ENCODE results near the gene COBLL1.

GRCh38 chr2:164644036-164644700 lies 197.5 kb downstream of the COBLL1 start:
- TF ChIP-seq, protein P1, sequence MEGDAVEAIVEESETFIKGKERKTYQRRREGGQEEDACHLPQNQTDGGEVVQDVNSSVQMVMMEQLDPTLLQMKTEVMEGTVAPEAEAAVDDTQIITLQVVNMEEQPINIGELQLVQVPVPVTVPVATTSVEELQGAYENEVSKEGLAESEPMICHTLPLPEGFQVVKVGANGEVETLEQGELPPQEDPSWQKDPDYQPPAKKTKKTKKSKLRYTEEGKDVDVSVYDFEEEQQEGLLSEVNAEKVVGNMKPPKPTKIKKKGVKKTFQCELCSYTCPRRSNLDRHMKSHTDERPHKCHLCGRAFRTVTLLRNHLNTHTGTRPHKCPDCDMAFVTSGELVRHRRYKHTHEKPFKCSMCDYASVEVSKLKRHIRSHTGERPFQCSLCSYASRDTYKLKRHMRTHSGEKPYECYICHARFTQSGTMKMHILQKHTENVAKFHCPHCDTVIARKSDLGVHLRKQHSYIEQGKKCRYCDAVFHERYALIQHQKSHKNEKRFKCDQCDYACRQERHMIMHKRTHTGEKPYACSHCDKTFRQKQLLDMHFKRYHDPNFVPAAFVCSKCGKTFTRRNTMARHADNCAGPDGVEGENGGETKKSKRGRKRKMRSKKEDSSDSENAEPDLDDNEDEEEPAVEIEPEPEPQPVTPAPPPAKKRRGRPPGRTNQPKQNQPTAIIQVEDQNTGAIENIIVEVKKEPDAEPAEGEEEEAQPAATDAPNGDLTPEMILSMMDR (IDR thresholded peaks at IDR 0.05) = no peak
- TF ChIP-seq POLR2A (IDR thresholded peaks at IDR 0.05) = no peak
